Loucy (cell line): ENCODE data around the gene ZNF516.

Experiments
- CTCF ChIP-seq: fragments of 200-600 bp; sonication (generic); conservative IDR thresholded peaks from 2 replicates; pipeline ENCODE4 v1.5.1; 2014; ENCODE audit warnings: mild to moderate bottlenecking, antibody characterized with exemption, low read length
- EZH2phosphoT487 ChIP-seq: fragments of 200-600 bp; IDR thresholded peaks from 2 replicates; pipeline ENCODE4 v1.6.1; 2018; ENCODE audit warnings: antibody characterized with exemption, mild to moderate bottlenecking, moderate library complexity, borderline replicate concordance

GRCh38 chr18:76367168-76368125 is 127.6 kb downstream of the ZNF516 start:
- TF ChIP-seq CTCF (no peak), EZH2phosphoT487 (no peak)
